Caco-2 (cell line): Measurements from ENCODE around the gene TCF12. TPM values are rescaled to one million over a fixed set of nuclear protein-coding genes. Genes with fewer than 3 reads are reported as not detected.

Experiments used
- BruUV-seq: library from RNA; stranded (reverse); fragments of 400-500 nt; replicated peaks from 2 replicates; lab custom pipeline; 2021; lab: Mats Ljungman, UMichigan
- CTCF ChIA-PET: fragments of 300-600 bp; sonication (Branson Sonifier 250); formaldehyde crosslinking; loops from one replicate; lab custom pipeline; 2022; ENCODE audit warnings: antibody characterized with exemption; lab: Charles Lee
- POLR2A ChIA-PET: fragments of 300-600 bp; sonication (Branson Sonifier 250); formaldehyde crosslinking; loops from one replicate; lab custom pipeline; 2022; ENCODE audit warnings: antibody characterized with exemption; lab: Charles Lee
- DNase-seq, 2 experiments: peaks; one replicate each; pipeline versions ENCODE4 v3.0.0 to v3.0.0-alpha.2; 2020 to 2022
- H3K27me3 ChIP-seq: replicated peaks from 2 replicates; pipeline ENCODE4 v1.6.0; 2011; ENCODE audit warnings: low read length; ENCODE audit not compliant: control insufficient read depth, insufficient read depth
- H3K36me3 ChIP-seq: 2 replicates; pipeline ENCODE4 v1.5.1; 2011; ENCODE audit warnings: low read length; ENCODE audit not compliant: control insufficient read depth, insufficient read depth
- H3K4me1 ChIP-seq: fragments of 250-450 bp; sonication (Bioruptor Pico); 2 replicates; pipeline ENCODE4 v1.5.1; 2020; ENCODE audit warnings: mild to moderate bottlenecking
- H3K4me3 ChIP-seq: 2 replicates; pipeline ENCODE4 v1.5.1; 2011; ENCODE audit warnings: low read depth, mild to moderate bottlenecking, control low read depth, low read length
- H3K9me3 ChIP-seq: fragments of 250-450 bp; sonication (Bioruptor Pico); 2 replicates; pipeline ENCODE4 v1.5.1; 2020; ENCODE audit warnings: mild to moderate bottlenecking, moderate library complexity
- H3K27ac Mint-ChIP-seq: one replicate; pipeline ENCODE4 v1.8.0; 2022; ENCODE audit warnings: mixed read lengths; ENCODE audit not compliant: unreplicated experiment
- H3K27me3 Mint-ChIP-seq: one replicate; pipeline ENCODE4 v1.8.0; 2022; ENCODE audit warnings: mixed read lengths; ENCODE audit not compliant: insufficient read depth, unreplicated experiment
- H3K36me3 Mint-ChIP-seq: one replicate; pipeline ENCODE4 v1.8.0; 2022; ENCODE audit warnings: mild to moderate bottlenecking, mixed read lengths; ENCODE audit not compliant: insufficient read depth, unreplicated experiment
- H3K4me1 Mint-ChIP-seq: one replicate; pipeline ENCODE4 v1.8.0; 2022; ENCODE audit warnings: low read depth, mixed read lengths; ENCODE audit not compliant: unreplicated experiment
- H3K4me3 Mint-ChIP-seq: one replicate; pipeline ENCODE4 v1.8.0; 2022; ENCODE audit warnings: mild to moderate bottlenecking, moderate library complexity, mixed read lengths; ENCODE audit not compliant: unreplicated experiment
- H3K9me3 Mint-ChIP-seq: one replicate; pipeline ENCODE4 v1.8.0; 2022; ENCODE audit warnings: mixed read lengths; ENCODE audit not compliant: unreplicated experiment
- intact Hi-C: fragments of 100-400 bp; cut with micrococcal nuclease; formaldehyde crosslinking; loops from one replicate; pipeline ENCODE4 v1.10.0; 2022; ENCODE audit not compliant: unreplicated experiment
- total RNA-seq: library from RNA; stranded (reverse); gene quantifications from 2 replicates; pipeline ENCODE4 v1.2.3, GENCODE V29; 2022
- TF ChIP-seq, protein P1 (sequence below), 2 experiments: fragments of 200-600 bp in 1 of 2; IDR thresholded peaks; 1 replicate in 1 of 2; 2 replicates in 1 of 2; pipeline versions ENCODE4 v1.5.1 to v1.8.0; 2011 to 2022; ENCODE audit warnings: antibody characterized with exemption in 1 of 2, control low read depth in 1 of 2, inconsistent platforms in 1 of 2, low read depth in 1 of 2, low read length in 1 of 2, mild to moderate bottlenecking in 1 of 2, moderate library complexity in 1 of 2; ENCODE audit not compliant: insufficient read depth in 1 of 2, severe bottlenecking in 1 of 2, unreplicated experiment in 1 of 2

Gene TCF12
- total RNA-seq, 1 experiment from 2014 or later, result 64.4 TPM

- Histone ChIP-seq H3K4me3 (no peak overlapping the region), H3K27me3 (no peaks in the 10 kb centered on the region), H3K36me3 (no peaks in the 10 kb centered on the region), H3K4me1 (no peaks in the 10 kb centered on the region; the same call in 1 of the 2 replicates), H3K9me3 (no peaks in the 10 kb centered on the region)
- no peaks in the 10 kb centered on the region for H3K36me3 Mint-ChIP-seq
- H3K4me3 Mint-ChIP-seq, result no peak overlapping the region
- intact Hi-C loops, result no loop called here
- DNase-seq, result no peak
- H3K4me1 Mint-ChIP-seq, result peaks cover 6% of the 10 kb centered on the region
- no peaks in the 10 kb centered on the region for H3K27me3 Mint-ChIP-seq
- BruUV-seq, result no TSS peak
- ChIA-PET POLR2A (no interaction called here), CTCF (no interaction called here)
- no peak overlapping the region for H3K27ac Mint-ChIP-seq
- no peaks in the 10 kb centered on the region for H3K9me3 Mint-ChIP-seq
- TF ChIP-seq, protein P1, sequence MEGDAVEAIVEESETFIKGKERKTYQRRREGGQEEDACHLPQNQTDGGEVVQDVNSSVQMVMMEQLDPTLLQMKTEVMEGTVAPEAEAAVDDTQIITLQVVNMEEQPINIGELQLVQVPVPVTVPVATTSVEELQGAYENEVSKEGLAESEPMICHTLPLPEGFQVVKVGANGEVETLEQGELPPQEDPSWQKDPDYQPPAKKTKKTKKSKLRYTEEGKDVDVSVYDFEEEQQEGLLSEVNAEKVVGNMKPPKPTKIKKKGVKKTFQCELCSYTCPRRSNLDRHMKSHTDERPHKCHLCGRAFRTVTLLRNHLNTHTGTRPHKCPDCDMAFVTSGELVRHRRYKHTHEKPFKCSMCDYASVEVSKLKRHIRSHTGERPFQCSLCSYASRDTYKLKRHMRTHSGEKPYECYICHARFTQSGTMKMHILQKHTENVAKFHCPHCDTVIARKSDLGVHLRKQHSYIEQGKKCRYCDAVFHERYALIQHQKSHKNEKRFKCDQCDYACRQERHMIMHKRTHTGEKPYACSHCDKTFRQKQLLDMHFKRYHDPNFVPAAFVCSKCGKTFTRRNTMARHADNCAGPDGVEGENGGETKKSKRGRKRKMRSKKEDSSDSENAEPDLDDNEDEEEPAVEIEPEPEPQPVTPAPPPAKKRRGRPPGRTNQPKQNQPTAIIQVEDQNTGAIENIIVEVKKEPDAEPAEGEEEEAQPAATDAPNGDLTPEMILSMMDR (IDR thresholded peaks at IDR 0.05; ENCODE audit: insufficient read depth in 1 of 2, low read depth in 1 of 2, low read length in 1 of 2, severe bottlenecking in 1 of 2, unreplicated experiment in 1 of 2), result no peak
These were observed 115.4 kb downstream of the TCF12 start for GRCh38 chr15:57033715-57034439.

- Mint-ChIP-seq H3K27me3 (no peaks in the 10 kb centered on the region), H3K36me3 (no peaks in the 10 kb centered on the region)
- POLR2A ChIA-PET, result no interaction called here
These were observed 116.2 kb downstream of the TCF12 start for GRCh38 chr15:57034613-57035012.

GRCh38 chr15:57035664-57036063 is 117.2 kb downstream of the TCF12 start:
- no peak overlapping the region for H3K27ac Mint-ChIP-seq
- peaks cover 6% of the 10 kb centered on the region for H3K4me1 Mint-ChIP-seq
- no peaks in the 10 kb centered on the region for H3K27me3 Mint-ChIP-seq
- Histone ChIP-seq H3K4me3 (no peak overlapping the region), H3K27me3 (no peaks in the 10 kb centered on the region), H3K9me3 (no peaks in the 10 kb centered on the region), H3K36me3 (no peaks in the 10 kb centered on the region), H3K4me1 (no peaks in the 10 kb centered on the region; the same call in 1 of the 2 replicates)
- intact Hi-C loops, result no loop called here
- DNase-seq, result no peak
- CTCF ChIA-PET, result no interaction called here
- POLR2A ChIA-PET, result no interaction called here
- H3K4me3 Mint-ChIP-seq, result no peak overlapping the region
- H3K36me3 Mint-ChIP-seq, result no peaks in the 10 kb centered on the region
- no peaks in the 10 kb centered on the region for H3K9me3 Mint-ChIP-seq
- BruUV-seq, result no TSS peak
- TF ChIP-seq, protein P1 (IDR thresholded peaks at IDR 0.05; ENCODE audit: insufficient read depth in 1 of 2, low read depth in 1 of 2, low read length in 1 of 2, severe bottlenecking in 1 of 2, unreplicated experiment in 1 of 2), result no peak

More at GRCh38 chr15:57034613-57035012, 116.2 kb downstream of the TCF12 start:
- no peak overlapping the region for H3K4me3 Mint-ChIP-seq
- BruUV-seq, result no TSS peak
- no peak overlapping the region for H3K27ac Mint-ChIP-seq
- no peak for DNase-seq
- no peaks in the 10 kb centered on the region for H3K9me3 ChIP-seq
- CTCF ChIA-PET, result no interaction called here
- intact Hi-C loops, result no loop called here
- no peaks in the 10 kb centered on the region for H3K9me3 Mint-ChIP-seq
- no peaks in the 10 kb centered on the region for H3K36me3 ChIP-seq
- H3K4me1 Mint-ChIP-seq, result peaks cover 6% of the 10 kb centered on the region
- H3K27me3 ChIP-seq, result no peaks in the 10 kb centered on the region
- H3K4me3 ChIP-seq, result no peak overlapping the region
- H3K4me1 ChIP-seq, result no peaks in the 10 kb centered on the region; the same call in 1 of the 2 replicates
- TF ChIP-seq, protein P1 (IDR thresholded peaks at IDR 0.05; ENCODE audit: insufficient read depth in 1 of 2, low read depth in 1 of 2, low read length in 1 of 2, severe bottlenecking in 1 of 2, unreplicated experiment in 1 of 2), result no peak
